Panc1 (cell line): ENCODE results near the gene UBE2J2. TPM values are rescaled to one million over a fixed set of nuclear protein-coding genes. Genes with fewer than 3 reads are reported as not detected.

ENCODE experiments used
- ATAC-seq: fragments of 200-7000 bp; cut with Tn5 transposase; 2 replicates; pipeline ENCODE4 v1.9.1; 2020; ENCODE audit warnings: mild to moderate bottlenecking, moderate library complexity
- BruUV-seq: library from RNA; stranded (reverse); fragments of 400-500 nt; replicated peaks from 2 replicates; lab custom pipeline; 2021; lab: Mats Ljungman, UMichigan
- CTCF ChIA-PET: fragments of 300-600 bp; sonication (Branson Sonifier 250); formaldehyde crosslinking; loops from one replicate; lab custom pipeline; 2022; ENCODE audit warnings: antibody characterized with exemption; lab: Charles Lee
- POLR2A ChIA-PET: fragments of 300-600 bp; sonication (Branson Sonifier 250); formaldehyde crosslinking; loops from one replicate; lab custom pipeline; 2022; ENCODE audit warnings: antibody characterized with exemption; lab: Charles Lee
- DNase-seq: peaks from one replicate; pipeline ENCODE4 v3.0.0-alpha.2; 2010; ENCODE audit warnings: low read depth, low spot score
- H3K27ac ChIP-seq: 2 replicates; pipeline ENCODE4 v1.5.1; 2011; ENCODE audit warnings: mild to moderate bottlenecking, low read length, inconsistent platforms
- H3K27me3 ChIP-seq: fragments of 200-500 bp; sonication (Bioruptor generic); 2 replicates; pipeline ENCODE4 v1.6.0; 2014; ENCODE audit warnings: low read length, inconsistent platforms; ENCODE audit not compliant: control insufficient read depth, insufficient read depth
- H3K36me3 ChIP-seq: fragments of 200-500 bp; sonication (Bioruptor generic); 2 replicates; pipeline ENCODE4 v1.5.1; 2014; ENCODE audit warnings: inconsistent platforms, mild to moderate bottlenecking, low read length, moderate library complexity; ENCODE audit not compliant: control insufficient read depth, insufficient read depth
- H3K4me1 ChIP-seq: 2 replicates; pipeline ENCODE4 v1.5.1; 2011; ENCODE audit warnings: inconsistent platforms, mild to moderate bottlenecking, low read length, moderate library complexity; ENCODE audit not compliant: control insufficient read depth, insufficient read depth
- H3K4me3 ChIP-seq, 2 experiments: 2 replicates each; pipeline ENCODE4 v1.5.1; 2011 to 2012; ENCODE audit warnings: low read depth in 2 of 2, low read length in 2 of 2, mild to moderate bottlenecking in 2 of 2, inconsistent platforms in 1 of 2, moderate library complexity in 1 of 2
- H3K9me3 ChIP-seq: fragments of 200-500 bp; sonication (Bioruptor generic); 2 replicates; pipeline ENCODE4 v1.5.1; 2014; ENCODE audit warnings: low read depth, mild to moderate bottlenecking, inconsistent platforms, low read length, moderate library complexity; ENCODE audit not compliant: control insufficient read depth, insufficient read depth
- POLR2AphosphoS5 ChIP-seq: IDR thresholded peaks from 2 replicates; pipeline ENCODE4 v1.6.1; 2012; ENCODE audit warnings: mild to moderate bottlenecking, low read depth, low read length, moderate library complexity
- REST ChIP-seq, 2 experiments: IDR thresholded peaks; 2 replicates each; pipeline ENCODE4 v1.6.1; 2011 to 2012; ENCODE audit warnings: low read depth in 2 of 2, control low read depth in 1 of 2, low read length in 1 of 2, mild to moderate bottlenecking in 1 of 2, moderate library complexity in 1 of 2; ENCODE audit not compliant: insufficient read depth in 1 of 2
- SIN3A ChIP-seq: IDR thresholded peaks from 2 replicates; pipeline ENCODE4 v1.6.1; 2012; ENCODE audit warnings: low read depth, mild to moderate bottlenecking, low read length, moderate library complexity, borderline replicate concordance; ENCODE audit not compliant: insufficient read depth
- TCF7L2 ChIP-seq: IDR thresholded peaks from 2 replicates; pipeline ENCODE4 v1.6.1; 2011; ENCODE audit warnings: mild to moderate bottlenecking, low read depth, low read length, inconsistent platforms
- in situ Hi-C: cut with HindIII; loops from 2 replicates; pipeline ENCODE4 v1.10.0; 2016; ENCODE audit warnings: low sequenced_read_pairs, low pct_unique_long_range_greater_than_20kb
- intact Hi-C: fragments of 100-400 bp; cut with micrococcal nuclease; formaldehyde crosslinking; loops from one replicate; pipeline ENCODE4 v1.10.0; 2022; ENCODE audit not compliant: unreplicated experiment
- total RNA-seq: library from RNA; stranded (reverse); gene quantifications from one replicate; pipeline ENCODE4 v1.2.1, GENCODE V29; 2021; ENCODE audit not compliant: unreplicated experiment
- TF ChIP-seq, protein P1 (sequence below): fragments of 450-650 bp; IDR thresholded peaks from 2 replicates; pipeline ENCODE4 v1.5.1; 2017; ENCODE audit warnings: mild to moderate bottlenecking

The UBE2J2 gene
- total RNA-seq, 1 experiment from 2014 or later = 101 TPM

- peak overlapping the region in 1 of 2 experiments; percentile 16; a peak in 1 of 4 replicates for H3K4me3 ChIP-seq
- CTCF ChIA-PET = interaction anchor here (0.9 kb wide), 1 partner anchor 116 kb away, joined by 3 read pairs; no protein-coding TSS in a partner anchor
- peak overlapping the region; percentile 82 for H3K27ac ChIP-seq
- ATAC-seq = peak; percentile 19
- no peaks in the 10 kb centered on the region for H3K9me3 ChIP-seq
- H3K27me3 ChIP-seq = no peaks in the 10 kb centered on the region
- BruUV-seq = no TSS peak
- POLR2A ChIA-PET = no interaction called here
- DNase-seq = no peak
- intact Hi-C loops = no loop called here
- no peaks in the 10 kb centered on the region for H3K36me3 ChIP-seq
- TF ChIP-seq SIN3A (0 out of 2 replicates have a peak, but pooled peaks have one; percentile 4), POLR2AphosphoS5 (no peak; the same call in 1 of the 2 replicates), TCF7L2 (no peak), REST (IDR thresholded peaks at IDR 0.05; ENCODE audit: insufficient read depth in 1 of 2, low read depth in 2 of 2, low read length in 1 of 2) (0 out of 4 replicates have a peak, but pooled peaks of 1 of the 2 experiments have one; percentile 18)
- TF ChIP-seq, protein P1, sequence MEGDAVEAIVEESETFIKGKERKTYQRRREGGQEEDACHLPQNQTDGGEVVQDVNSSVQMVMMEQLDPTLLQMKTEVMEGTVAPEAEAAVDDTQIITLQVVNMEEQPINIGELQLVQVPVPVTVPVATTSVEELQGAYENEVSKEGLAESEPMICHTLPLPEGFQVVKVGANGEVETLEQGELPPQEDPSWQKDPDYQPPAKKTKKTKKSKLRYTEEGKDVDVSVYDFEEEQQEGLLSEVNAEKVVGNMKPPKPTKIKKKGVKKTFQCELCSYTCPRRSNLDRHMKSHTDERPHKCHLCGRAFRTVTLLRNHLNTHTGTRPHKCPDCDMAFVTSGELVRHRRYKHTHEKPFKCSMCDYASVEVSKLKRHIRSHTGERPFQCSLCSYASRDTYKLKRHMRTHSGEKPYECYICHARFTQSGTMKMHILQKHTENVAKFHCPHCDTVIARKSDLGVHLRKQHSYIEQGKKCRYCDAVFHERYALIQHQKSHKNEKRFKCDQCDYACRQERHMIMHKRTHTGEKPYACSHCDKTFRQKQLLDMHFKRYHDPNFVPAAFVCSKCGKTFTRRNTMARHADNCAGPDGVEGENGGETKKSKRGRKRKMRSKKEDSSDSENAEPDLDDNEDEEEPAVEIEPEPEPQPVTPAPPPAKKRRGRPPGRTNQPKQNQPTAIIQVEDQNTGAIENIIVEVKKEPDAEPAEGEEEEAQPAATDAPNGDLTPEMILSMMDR = no peak
- H3K4me1 ChIP-seq = peaks cover 75% of the 10 kb centered on the region
- in situ Hi-C loops = no loop called here
These were observed 35.6 kb downstream of the UBE2J2 start for GRCh38 chr1:1237874-1238701.

DNA sequence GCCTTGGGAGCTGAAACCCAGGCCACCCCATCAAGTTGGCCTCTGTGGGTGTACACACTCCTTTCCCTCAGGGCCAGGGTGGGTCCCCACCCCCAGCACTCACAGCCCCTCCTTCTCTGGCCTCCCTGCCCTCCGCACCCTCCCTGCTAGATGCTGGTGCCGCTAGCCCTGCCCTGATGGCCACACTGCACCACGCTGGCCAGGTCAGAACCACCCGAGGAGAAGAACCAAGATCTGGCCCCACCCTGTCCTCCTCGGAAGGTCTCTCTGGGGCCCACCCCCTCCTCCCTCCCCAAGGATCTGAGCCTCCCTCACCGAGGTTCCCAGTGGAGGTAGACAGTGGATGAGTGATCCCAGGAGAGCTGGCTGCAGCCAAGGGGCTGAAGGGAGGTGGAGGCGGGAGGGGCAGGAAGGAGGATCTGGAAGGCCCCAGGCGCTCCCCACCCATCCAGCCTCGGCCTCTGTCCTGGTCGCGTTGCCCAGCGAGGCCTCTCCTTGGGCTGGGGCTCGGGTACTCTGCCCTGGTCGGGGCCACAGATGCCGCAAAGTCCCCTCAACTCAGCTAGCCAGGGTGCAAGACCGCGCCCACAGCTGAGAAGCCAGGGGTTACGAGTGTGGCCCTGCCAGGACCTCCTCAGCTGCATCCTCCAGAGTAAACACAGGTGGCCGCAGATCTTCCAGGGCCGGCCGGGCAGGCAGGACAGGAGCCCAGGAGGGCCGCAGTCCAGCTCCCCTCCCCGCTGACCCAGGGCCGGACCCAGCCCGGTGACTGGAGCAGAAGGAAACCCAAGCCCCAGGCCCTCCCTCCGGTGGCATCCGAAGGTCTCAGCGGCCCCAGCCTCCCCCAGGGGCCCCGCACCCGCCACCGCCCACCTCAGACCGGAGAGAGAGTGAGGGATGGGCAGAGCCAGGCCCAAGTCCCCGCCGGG, 36.4 kb downstream of the UBE2J2 start:
- peak overlapping the region; percentile 82 for H3K27ac ChIP-seq
- ATAC-seq = peak; percentile 23

More for the DNA sequence above, 36.4 kb downstream of the UBE2J2 start:
- no TSS peak for BruUV-seq
- Histone ChIP-seq H3K4me3 (peak overlapping the region in 1 of 2 experiments; percentile 16; a peak in 1 of 4 replicates), H3K9me3 (no peaks in the 10 kb centered on the region), H3K27me3 (no peaks in the 10 kb centered on the region), H3K4me1 (peaks cover 75% of the 10 kb centered on the region), H3K36me3 (no peaks in the 10 kb centered on the region)
- no peak for TF ChIP-seq TCF7L2
- TF ChIP-seq REST (IDR thresholded peaks at IDR 0.05; ENCODE audit: insufficient read depth in 1 of 2, low read depth in 2 of 2, low read length in 1 of 2) = no peak
- TF ChIP-seq POLR2AphosphoS5 = no peak; the same call in 1 of the 2 replicates
- TF ChIP-seq, protein P1 = no peak
- TF ChIP-seq SIN3A = no peak
- ChIA-PET CTCF (interaction anchor here (0.5 kb wide), 1 partner anchor 198 kb away, joined by 3 read pairs; no protein-coding TSS in a partner anchor), POLR2A (interaction anchor here (0.6 kb wide), 1 partner anchor 218 kb away, joined by 3 read pairs; no protein-coding TSS in a partner anchor)
- DNase-seq = no peak
- in situ Hi-C loops (no loop called here), intact Hi-C loops (no loop called here)
